Left lung (tissue), 10 donors: ENCODE results near the gene MAN1C1. TPM values are rescaled to one million over a fixed set of nuclear protein-coding genes. Genes with fewer than 3 reads are reported as not detected.
A peak's percentile ranks its signal among the peaks of the same experiment; 100 is the strongest.

Experiments
- ATAC-seq: fragments of 200-7000 bp; cut with Tn5 transposase; one replicate; pipeline ENCODE4 v1.9.1; 2020; ENCODE audit warnings: moderate library complexity
- DNase-seq, 4 donors: peaks; one replicate each; pipeline ENCODE4 v3.0.0-alpha.2; 2013 to 2020
- H3K27ac ChIP-seq, 2 donors: fragments of 200-600 bp; sonication (generic) in 1 of 2; one replicate each; pipeline versions ENCODE4 v1.5.0 to v1.8.0; 2020 to 2021
- H3K27me3 ChIP-seq, 2 donors: fragments of 200-600 bp; sonication (generic) in 1 of 2; one replicate each; pipeline versions ENCODE4 v1.5.0 to v1.8.0; 2020 to 2021
- H3K36me3 ChIP-seq, 2 donors: fragments of 200-600 bp; sonication (generic) in 1 of 2; one replicate each; pipeline versions ENCODE4 v1.5.0 to v1.8.0; 2020 to 2021
- H3K4me1 ChIP-seq, 2 donors: fragments of 200-600 bp; one replicate each; pipeline ENCODE4 v1.8.0; 2021
- H3K4me3 ChIP-seq, 2 donors: fragments of 200-600 bp; sonication (generic) in 1 of 2; one replicate each; pipeline versions ENCODE4 v1.5.0 to v1.8.0; 2020 to 2021; ENCODE audit warnings: mild to moderate bottlenecking in 1 of 2
- H3K9me3 ChIP-seq, 2 donors: fragments of 200-600 bp; sonication (generic) in 1 of 2; one replicate each; pipeline versions ENCODE4 v1.5.0 to v1.8.0; 2020 to 2021
- CTCF ChIP-seq, 2 donors: fragments of 200-600 bp; sonication (generic) in 1 of 2; IDR thresholded peaks; one replicate each; pipeline versions ENCODE4 v1.5.0 to v1.8.0; 2021; ENCODE audit warnings: antibody characterized with exemption in 2 of 2
- intact Hi-C, 2 donors: fragments of 100-400 bp; cut with DNase I; formaldehyde crosslinking; loops; one replicate each; pipeline versions ENCODE4 v1.11.2 to v1.14.2; 2022
- polyA plus RNA-seq, 6 donors: library from polyadenylated mRNA; unstranded; fragments of 120-200 nt; gene quantifications; one replicate each; pipeline ENCODE4 v1.2.1, GENCODE V29; 2013; ENCODE audit not compliant: insufficient read length in 6 of 6
- total RNA-seq, 2 donors: library from RNA; stranded (reverse); fragmentation: NEBNext Ultra II Directional; extraction: Animal tissue kit (Norgen Biotek cat#: 25700); gene quantifications; one replicate each; pipeline ENCODE4 v1.2.1, GENCODE V29; 2021
- donor health status: DM: no; HTN: yes; CAD: no.
- donor health status: DM: no; HTN: no; CAD: no.

The MAN1C1 gene
- total and polyA plus RNA-seq, 8 donors, result 14.9 to 20.3 (median 16.1) TPM

DNA sequence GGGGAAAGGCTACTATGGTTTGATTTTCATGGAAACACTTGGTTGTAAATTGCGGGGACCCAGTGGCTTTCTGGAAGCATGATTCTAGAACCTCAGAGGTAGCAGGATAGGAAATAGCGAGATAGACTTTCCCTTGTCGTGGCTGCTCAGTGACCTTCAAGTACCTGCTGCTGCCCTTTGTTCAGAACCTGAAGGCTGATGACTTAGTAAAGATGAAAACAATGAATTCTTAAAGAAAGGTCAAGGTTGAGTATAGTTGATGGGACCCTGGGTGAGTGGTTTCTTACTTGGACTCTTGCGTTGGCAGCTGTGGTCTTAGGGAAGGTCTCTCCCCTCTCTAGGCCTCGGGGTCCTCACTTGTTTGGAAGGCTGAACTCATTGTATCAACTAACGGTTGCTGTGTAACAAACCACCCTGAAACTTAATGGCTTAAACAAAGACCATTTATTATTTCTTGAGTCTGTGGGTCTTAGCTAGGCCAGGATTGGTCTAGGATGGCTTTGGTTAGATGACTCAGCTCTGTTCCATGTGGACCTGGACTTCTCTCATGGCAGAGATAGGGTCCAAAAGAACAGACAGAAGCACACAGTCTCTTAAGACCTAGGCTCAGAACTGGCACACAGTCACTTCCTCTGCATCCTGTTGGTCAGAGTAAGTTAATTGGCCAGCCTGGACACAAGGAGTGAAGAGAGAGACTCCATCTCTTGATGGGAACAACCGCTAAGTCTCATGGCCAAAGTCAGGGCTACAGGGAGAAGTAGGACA, 94.2 kb downstream of the MAN1C1 start:
- no peak overlapping the region for H3K4me3 ChIP-seq
- no peak for DNase-seq
- H3K4me1 ChIP-seq, result peaks cover 7 to 11% of the 10 kb centered on the region in 2 donors
- no peaks in the 10 kb centered on the region for H3K36me3 ChIP-seq
- H3K27me3 ChIP-seq, result no peaks in the 10 kb centered on the region
- TF ChIP-seq CTCF (IDR thresholded peaks at IDR 0.05), result no peak
- ATAC-seq, result no peak
- no peaks in the 10 kb centered on the region for H3K9me3 ChIP-seq
- intact Hi-C loops, result no loop called here
- no peak overlapping the region for H3K27ac ChIP-seq

DNA sequence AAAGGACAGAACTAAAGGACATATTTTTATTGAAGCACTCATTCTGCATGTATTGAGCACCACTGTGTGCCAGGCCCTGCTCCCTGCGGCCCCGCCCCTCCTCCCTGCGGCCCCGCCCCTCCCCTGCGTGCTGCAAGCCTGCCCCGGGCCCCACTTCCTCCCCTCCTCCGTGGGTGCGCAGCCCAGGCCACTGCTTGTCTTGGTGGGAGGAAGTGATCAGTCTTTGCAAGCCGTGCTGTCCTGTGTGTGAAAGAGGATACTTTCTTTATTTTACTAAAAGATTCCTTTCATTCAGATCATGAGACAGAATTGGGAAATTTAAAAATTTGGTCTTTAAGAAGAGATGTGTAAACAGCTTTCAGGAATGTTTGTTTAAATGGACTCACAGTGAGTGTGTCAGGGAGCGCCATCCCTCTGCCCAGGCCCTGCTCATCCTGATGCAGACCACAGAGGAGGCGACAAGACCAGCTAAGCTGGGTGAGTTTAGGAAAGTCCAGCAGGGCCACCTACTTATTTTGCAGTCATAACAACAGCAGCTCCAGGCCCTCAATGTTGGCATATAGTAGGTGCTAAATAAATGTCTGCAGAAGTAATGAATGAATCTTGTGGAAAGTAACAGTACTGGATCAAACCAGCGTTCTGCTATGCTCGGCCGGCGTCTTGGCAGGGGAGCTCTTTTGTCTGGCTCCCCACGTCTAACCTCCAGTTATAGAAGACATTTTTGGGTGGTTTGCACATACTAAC, 95.1 kb downstream of the MAN1C1 start:
- Histone ChIP-seq H3K27ac (peak overlapping the region in 1 of 2 donors; percentile 19), H3K4me3 (no peak overlapping the region), H3K4me1 (peaks cover 7 to 11% of the 10 kb centered on the region in 2 donors), H3K36me3 (no peaks in the 10 kb centered on the region), H3K9me3 (no peaks in the 10 kb centered on the region), H3K27me3 (no peaks in the 10 kb centered on the region)
- intact Hi-C loops, result no loop called here
- DNase-seq (peak in 2 of 4 donors; percentile 63 to 90), ATAC-seq (peak; percentile 76)
- no peak for TF ChIP-seq CTCF (IDR thresholded peaks at IDR 0.05)

GRCh38 chr1:25712299-25712970, 95.8 kb downstream of the MAN1C1 start:
- intact Hi-C loops, result no loop called here
- Histone ChIP-seq H3K36me3 (no peaks in the 10 kb centered on the region), H3K9me3 (no peaks in the 10 kb centered on the region), H3K4me1 (peaks cover 7 to 11% of the 10 kb centered on the region in 2 donors), H3K27ac (no peak overlapping the region), H3K27me3 (no peaks in the 10 kb centered on the region), H3K4me3 (no peak overlapping the region)
- no peak for DNase-seq
- TF ChIP-seq CTCF (IDR thresholded peaks at IDR 0.05), result no peak
- ATAC-seq, result no peak

- Histone ChIP-seq H3K36me3 (no peaks in the 10 kb centered on the region), H3K9me3 (no peaks in the 10 kb centered on the region), H3K27me3 (no peaks in the 10 kb centered on the region), H3K27ac (no peak overlapping the region), H3K4me1 (peaks cover 7 to 11% of the 10 kb centered on the region in 2 donors), H3K4me3 (no peak overlapping the region)
- no peak for ATAC-seq
- no peak for DNase-seq
- intact Hi-C loops, result no loop called here
- TF ChIP-seq CTCF (IDR thresholded peaks at IDR 0.05), result no peak
Measured at GRCh38 chr1:25713961-25714360, 97.4 kb downstream of the MAN1C1 start.
